Right cardiac atrium (tissue), 5 donors: Measurements from ENCODE around the gene MXD4. TPM values are rescaled to one million over a fixed set of nuclear protein-coding genes. Genes with fewer than 3 reads are reported as not detected.

Experiments used
- ATAC-seq, 2 donors: fragments of 200-7000 bp; cut with Tn5 transposase; one replicate each; pipeline versions ENCODE4 v1.8.0 to v1.9.1; 2020; ENCODE audit warnings: moderate library complexity in 2 of 2, mild to moderate bottlenecking in 1 of 2
- DNase-seq, 3 donors: peaks; one replicate each; pipeline ENCODE4 v3.0.0-alpha.2; 2020
- H3K27ac ChIP-seq: one replicate; pipeline ENCODE4 v1.5.1; 2013; ENCODE audit warnings: mild to moderate bottlenecking, low read length, control low read depth, moderate library complexity
- H3K27me3 ChIP-seq: one replicate; pipeline ENCODE4 v1.6.1; 2013; ENCODE audit not compliant: control insufficient read depth, insufficient read depth
- H3K4me1 ChIP-seq: one replicate; pipeline ENCODE4 v1.6.1; 2013; ENCODE audit warnings: low read length; ENCODE audit not compliant: control insufficient read depth, insufficient read depth
- H3K4me3 ChIP-seq: one replicate; pipeline ENCODE4 v1.5.1; 2013; ENCODE audit warnings: low read length, control low read depth
- H3K9me3 ChIP-seq: one replicate; pipeline ENCODE4 v1.6.1; 2013; ENCODE audit warnings: low read length; ENCODE audit not compliant: control insufficient read depth
- WGBS: extraction: QIAGEN DNeasy Blood & Tissue Kit; methylation state at CpG from one replicate; pipeline ENCODE4 v1.1.7; 2013; 5-methylcytosine and 5-hydroxymethylcytosine counted together
- intact Hi-C, 4 donors: fragments of 100-400 bp; cut with DNase I; formaldehyde crosslinking; loops; one replicate each; pipeline versions ENCODE4 v1.11.0 to v1.14.0; 2022 to 2023
- polyA plus RNA-seq: library from polyadenylated mRNA; stranded (reverse); fragments of 200-250 nt; gene quantifications from one replicate; pipeline ENCODE4 v1.2.3, GENCODE V29; 2013
- total RNA-seq, 4 donors: library from RNA; stranded (reverse); fragmentation: NEBNext Ultra II Directional; extraction: Animal tissue kit (Norgen Biotek cat#: 25700); gene quantifications; one replicate each; pipeline ENCODE4 v1.2.1, GENCODE V29; 2021
- donor health status: healthy with polysubstance abuse.
- donor health status: DM: no; HTN: yes; CAD: no.
- donor health status: DM: no; HTN: no; CAD: no.
- donor health status: DM: no; HTN: yes; CAD: no; lungs with severe emphysema.
- donor health status: DM: yes; HTN: yes; CAD: no.

MXD4 gene
- total and polyA plus RNA-seq, 5 donors: 27.2 to 43.1 (median 32.7) TPM

DNA sequence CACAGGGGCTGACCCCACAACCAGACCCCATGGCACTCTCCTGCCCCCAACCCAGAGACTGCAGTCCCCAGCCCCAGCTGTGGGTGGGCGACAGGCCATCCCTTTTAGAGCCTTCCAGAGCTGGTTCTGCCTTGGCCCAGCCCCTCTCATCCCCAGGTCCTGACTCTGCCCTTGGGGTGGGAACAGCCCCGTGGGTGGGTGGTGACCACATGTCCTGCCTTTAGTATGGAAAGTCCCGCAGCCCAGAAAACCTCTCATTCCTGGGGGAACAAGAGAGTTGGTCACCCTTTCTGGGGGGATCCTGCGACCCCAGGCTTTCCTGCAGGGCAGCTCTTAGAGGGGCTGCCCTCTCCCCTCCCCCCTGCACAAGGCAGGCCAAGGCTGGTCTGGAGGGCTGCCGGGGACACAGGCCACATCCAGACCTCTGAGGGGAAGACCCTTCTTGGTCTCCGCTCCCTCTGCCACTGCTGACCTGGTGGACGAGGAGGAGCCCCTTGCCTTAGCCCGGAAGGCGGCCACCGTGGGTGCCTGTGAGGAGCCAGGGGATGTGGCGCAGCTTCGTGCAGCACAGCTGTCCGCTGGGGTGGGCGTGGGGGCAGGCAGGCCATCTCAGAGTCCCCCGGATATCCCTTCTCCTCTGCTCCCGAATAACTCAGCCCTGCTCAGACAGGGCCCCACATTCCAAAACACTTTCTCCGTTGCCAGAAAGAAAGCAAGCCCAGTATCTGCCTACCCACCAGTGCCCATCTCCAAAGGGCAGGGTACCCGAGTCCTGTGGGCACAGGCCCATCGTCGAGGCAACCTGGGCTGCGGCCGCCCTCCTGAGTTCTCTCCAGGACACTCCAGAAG lies 6.7 kb upstream of the MXD4 start:
- H3K4me3 ChIP-seq: no peak overlapping the region
- peaks cover 2% of the 10 kb centered on the region for H3K4me1 ChIP-seq
- intact Hi-C loops: no loop called here
- peak in 2 of 3 donors; percentile 11 to 52 for DNase-seq
- 80% methylated on average over 22 of the region's 22 CpGs for WGBS
- H3K27me3 ChIP-seq: no peaks in the 10 kb centered on the region
- H3K27ac ChIP-seq: no peak overlapping the region
- no peak for ATAC-seq
- H3K9me3 ChIP-seq: no peaks in the 10 kb centered on the region

DNA sequence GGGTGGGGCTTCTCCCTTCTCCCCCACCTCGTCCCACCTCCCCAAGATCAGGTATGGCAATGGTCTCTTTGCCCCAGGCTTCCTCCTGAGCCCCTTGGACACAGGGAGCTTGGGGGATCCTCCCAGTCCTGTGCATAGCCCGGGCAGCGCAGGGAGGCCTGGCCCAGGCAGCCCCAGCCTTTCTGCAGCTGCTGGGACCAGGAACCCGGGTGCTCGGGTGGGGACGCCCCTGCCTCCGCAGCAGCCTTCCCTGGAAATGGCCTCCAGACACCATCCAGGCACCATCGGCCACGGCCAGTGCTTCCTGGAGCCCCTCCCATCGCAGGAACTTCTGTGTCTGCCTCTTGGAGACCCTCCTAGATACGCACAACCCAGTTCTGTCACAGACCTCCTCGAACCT lies 5.9 kb upstream of the MXD4 start:
- DNase-seq (peak in 1 of 3 donors; percentile 45), ATAC-seq (no peak)
- 87% methylated on average over 12 of the region's 12 CpGs for WGBS
- H3K27ac ChIP-seq: no peak overlapping the region
- H3K9me3 ChIP-seq: no peaks in the 10 kb centered on the region
- intact Hi-C loops: no loop called here
- peaks cover 2% of the 10 kb centered on the region for H3K4me1 ChIP-seq
- H3K4me3 ChIP-seq: no peak overlapping the region
- no peaks in the 10 kb centered on the region for H3K27me3 ChIP-seq

DNA sequence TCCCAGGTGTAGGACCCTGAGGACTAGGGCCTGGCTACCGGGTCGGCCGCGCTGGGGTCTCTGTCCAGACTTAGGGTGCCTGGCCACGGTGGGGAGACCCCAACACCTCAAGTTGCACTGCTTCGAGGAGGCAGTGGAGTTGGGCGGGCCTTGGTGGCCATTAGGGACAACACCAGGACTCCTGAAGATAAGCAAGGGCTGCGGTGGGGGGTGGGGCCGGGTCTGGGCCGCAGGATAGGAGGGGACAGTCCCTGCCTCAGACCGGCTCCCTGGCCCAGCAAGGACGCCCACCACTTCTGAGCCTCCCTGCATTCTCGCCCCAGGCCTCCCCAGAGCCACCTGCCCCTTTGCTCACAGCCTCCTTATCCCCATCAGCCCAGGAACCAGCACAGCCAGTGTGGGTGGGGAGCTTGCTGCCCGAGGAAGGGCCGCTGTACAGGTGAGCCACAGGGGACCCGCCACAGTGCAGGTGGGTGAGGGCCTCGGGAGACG lies 5.5 kb upstream of the MXD4 start:
- intact Hi-C loops: no loop called here

DNA sequence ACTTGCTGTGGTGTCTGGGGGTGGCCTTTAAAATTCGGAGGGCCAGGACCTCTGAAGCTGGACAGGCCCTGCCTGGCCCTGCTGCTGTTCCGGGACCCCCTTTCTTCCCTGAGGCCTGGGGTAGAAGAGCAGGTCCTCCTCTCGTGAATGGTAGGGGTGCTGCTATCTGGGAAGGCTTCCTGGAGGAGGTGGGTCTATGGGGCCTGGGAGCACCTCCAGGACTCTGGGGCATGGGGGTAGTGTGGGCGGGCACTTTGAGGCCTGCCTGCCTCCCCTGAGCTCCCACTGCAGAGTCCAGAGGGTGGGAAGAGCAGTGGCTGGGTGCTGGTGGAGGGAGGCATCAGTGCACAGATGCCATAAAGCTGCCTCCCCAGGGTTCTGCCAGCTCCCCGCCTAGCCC lies 4.9 kb upstream of the MXD4 start:
- Histone ChIP-seq H3K27me3 (no peaks in the 10 kb centered on the region), H3K4me1 (peaks cover 2% of the 10 kb centered on the region), H3K27ac (no peak overlapping the region), H3K4me3 (no peak overlapping the region), H3K9me3 (no peaks in the 10 kb centered on the region)
- intact Hi-C loops: no loop called here
- no peak for ATAC-seq
- WGBS: 90% methylated on average over 5 of the region's 5 CpGs
- DNase-seq: peak in 1 of 3 donors; percentile 25

More for the DNA sequence above, 5.5 kb upstream of the MXD4 start:
- Histone ChIP-seq H3K4me1 (peaks cover 2% of the 10 kb centered on the region), H3K27me3 (no peaks in the 10 kb centered on the region), H3K9me3 (no peaks in the 10 kb centered on the region), H3K4me3 (no peak overlapping the region), H3K27ac (no peak overlapping the region)
- DNase-seq (peak in 1 of 3 donors; percentile 51), ATAC-seq (no peak)
- 83% methylated on average over 18 of the region's 18 CpGs for WGBS

DNA sequence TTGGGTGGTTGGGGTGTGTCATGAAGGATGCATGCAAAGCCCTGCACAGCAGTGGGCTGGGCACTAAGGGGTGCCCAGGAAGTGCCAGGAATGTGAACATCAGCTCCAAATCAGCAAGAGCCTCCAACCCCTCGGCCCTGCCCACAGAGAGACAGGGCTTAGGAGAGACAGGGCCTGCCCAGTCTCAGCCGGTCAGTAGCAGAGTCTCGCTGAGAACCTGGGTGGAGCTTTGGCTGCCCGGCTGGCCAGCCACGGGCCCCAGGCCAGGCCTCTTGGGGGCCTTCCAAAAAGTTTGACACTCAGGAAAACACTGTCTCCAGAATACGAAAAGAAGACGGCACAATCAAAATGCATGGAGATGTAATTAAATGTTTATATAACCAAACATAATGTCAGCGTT lies 4.3 kb upstream of the MXD4 start:
- WGBS: 18% methylated on average over 8 of the region's 8 CpGs

DNA sequence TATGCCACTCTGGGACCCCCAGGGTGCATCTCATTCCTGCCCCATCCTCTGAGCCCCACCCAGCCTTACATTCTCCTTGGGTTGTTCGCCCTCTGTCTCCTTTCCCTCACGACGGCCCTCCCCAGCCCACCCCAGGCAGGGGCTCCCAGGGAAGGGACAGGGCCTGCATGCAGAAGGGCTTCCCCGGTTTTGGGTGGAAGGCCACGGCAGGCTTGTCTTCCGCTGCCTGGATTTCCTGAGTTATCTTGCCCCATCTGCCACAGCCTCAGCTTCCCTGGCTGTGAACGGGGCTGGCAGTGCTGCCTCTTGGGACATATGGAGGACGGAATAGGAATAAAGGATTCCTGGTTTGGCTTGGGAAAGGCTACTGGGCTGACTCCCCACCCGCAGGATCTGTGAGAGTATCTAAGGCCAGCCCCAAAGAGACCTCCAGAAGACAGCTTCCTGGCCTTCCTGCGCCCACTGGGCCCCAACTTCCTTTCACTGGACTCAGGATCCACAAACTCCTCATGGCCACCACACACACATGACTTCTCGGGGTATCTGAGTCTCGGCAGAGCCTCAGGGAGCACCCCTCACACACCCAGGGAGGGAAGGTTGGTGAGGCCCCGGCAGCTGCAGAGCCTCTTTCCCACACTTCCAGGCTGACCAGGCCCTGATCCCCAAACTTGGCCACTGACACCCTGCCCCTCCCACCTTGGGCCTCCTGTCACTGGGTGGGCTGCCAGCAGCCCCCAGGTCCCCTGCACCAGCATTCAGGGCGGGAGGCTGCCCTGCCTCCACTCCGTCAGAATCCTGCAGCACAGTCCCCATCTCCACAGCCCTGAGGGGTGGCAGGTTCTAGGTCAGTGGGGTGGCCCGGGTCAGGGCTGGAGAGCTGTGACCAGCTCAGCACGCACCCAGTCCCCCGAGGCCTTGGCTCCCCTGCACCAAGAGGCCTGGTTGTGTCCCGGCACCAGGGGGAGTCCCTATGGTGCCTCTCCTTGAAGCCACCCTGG lies 3.5 kb upstream of the MXD4 start:
- peaks cover 2% of the 10 kb centered on the region for H3K4me1 ChIP-seq
- 80% methylated on average over 19 of the region's 19 CpGs for WGBS
- intact Hi-C loops: no loop called here
- peak; percentile 13 to 61 (median 51) for DNase-seq
- H3K4me3 ChIP-seq: no peak overlapping the region
- H3K9me3 ChIP-seq: no peaks in the 10 kb centered on the region
- ATAC-seq: no peak
- H3K27me3 ChIP-seq: no peaks in the 10 kb centered on the region
- peak overlapping the region; percentile 18 for H3K27ac ChIP-seq

More for the DNA sequence above, 4.3 kb upstream of the MXD4 start:
- peaks cover 2% of the 10 kb centered on the region for H3K4me1 ChIP-seq
- peak; percentile 13 to 47 for ATAC-seq
- peak overlapping the region; percentile 18 for H3K27ac ChIP-seq
- H3K27me3 ChIP-seq: no peaks in the 10 kb centered on the region
- intact Hi-C loops: no loop called here
- DNase-seq: peak; percentile 80 to 93 (median 91)
- no peak overlapping the region for H3K4me3 ChIP-seq
- no peaks in the 10 kb centered on the region for H3K9me3 ChIP-seq

DNA sequence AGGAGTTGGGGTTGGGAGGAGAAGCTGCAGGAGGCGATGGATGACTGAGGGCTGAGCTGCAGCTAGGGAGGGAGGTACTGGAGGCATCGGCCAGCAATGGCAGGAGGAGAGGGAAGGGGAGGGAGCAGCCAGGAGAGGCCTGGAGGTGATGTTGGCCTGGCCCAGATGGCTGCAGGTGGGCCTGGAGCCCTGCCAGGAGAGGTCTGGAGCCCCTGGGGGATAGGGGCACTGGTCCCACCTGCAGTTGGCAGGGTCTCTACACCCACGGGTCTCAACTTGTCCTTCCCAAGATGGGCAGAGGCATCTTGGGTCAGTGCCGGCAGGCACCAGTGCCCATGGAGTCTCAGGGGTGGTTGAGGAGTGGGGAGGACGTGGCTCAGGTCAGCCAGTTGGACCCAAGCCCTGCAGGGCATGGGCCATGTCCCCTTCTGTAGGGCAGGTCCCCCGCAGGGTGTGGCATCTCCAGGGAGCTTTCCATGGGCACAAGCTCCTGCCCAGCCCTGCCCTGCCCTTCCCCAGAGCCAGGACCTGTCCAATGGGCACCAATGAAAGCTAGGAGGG lies 2.7 kb upstream of the MXD4 start:
- ATAC-seq (no peak), DNase-seq (peak; percentile 19 to 67 (median 54))
- WGBS: 86% methylated on average over 6 of the region's 6 CpGs
- Histone ChIP-seq H3K9me3 (no peaks in the 10 kb centered on the region), H3K4me3 (no peak overlapping the region), H3K27me3 (no peaks in the 10 kb centered on the region), H3K4me1 (peaks cover 9% of the 10 kb centered on the region), H3K27ac (no peak overlapping the region)
- intact Hi-C loops: loop anchor here in 1 of 4 donors (5.0 kb wide), 1 partner anchor 138 kb away; no protein-coding TSS in a partner anchor

DNA sequence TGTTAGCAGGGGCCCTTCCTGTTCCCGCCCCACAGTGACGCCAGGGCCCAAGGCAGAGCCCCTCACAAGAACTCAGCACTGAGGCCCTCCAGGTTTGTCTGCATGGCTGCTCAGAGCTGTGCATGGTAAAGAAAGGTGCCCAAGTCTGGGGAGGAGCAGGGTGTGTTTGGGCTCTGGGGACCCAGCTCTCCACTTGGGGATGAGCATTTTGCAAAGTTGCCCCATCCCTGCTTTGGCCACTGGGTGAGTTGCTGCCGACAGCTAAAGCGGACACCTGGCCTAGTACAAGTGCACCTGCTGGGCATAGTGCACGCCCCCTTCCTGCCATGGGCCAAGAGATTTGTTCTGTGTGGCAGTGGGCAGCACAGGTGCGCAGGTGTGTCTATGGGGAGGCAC lies 2.0 kb upstream of the MXD4 start:
- peak; percentile 14 to 58 (median 56) for DNase-seq
- no peak overlapping the region for H3K27ac ChIP-seq
- H3K4me3 ChIP-seq: no peak overlapping the region
- 90% methylated on average over 6 of the region's 6 CpGs for WGBS
- peaks cover 9% of the 10 kb centered on the region for H3K4me1 ChIP-seq
- no peaks in the 10 kb centered on the region for H3K27me3 ChIP-seq
- ATAC-seq: no peak
- H3K9me3 ChIP-seq: no peaks in the 10 kb centered on the region
- intact Hi-C loops: loop anchor here in 1 of 4 donors (5.0 kb wide), 1 partner anchor 138 kb away; no protein-coding TSS in a partner anchor

DNA sequence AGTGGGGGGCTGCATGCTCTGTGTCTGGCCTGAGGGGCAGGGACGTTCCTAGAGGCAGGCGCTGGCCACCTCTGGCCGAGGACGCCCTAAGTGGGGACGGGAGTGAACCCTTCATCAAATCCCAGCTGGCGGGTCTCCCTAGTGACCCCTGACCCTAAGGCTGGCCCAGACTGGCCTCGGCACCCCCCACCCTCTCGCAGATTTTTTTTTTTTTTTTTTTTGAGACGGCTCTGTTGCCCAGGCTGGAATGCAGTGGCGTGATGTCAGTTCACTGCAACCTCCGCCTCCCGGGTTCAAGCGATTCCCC lies 988 bp upstream of the MXD4 start:
- intact Hi-C loops: loop anchor here in 1 of 4 donors (5.0 kb wide), 1 partner anchor 139 kb away; no protein-coding TSS in a partner anchor
- Histone ChIP-seq H3K27me3 (no peaks in the 10 kb centered on the region), H3K4me1 (peaks cover 12% of the 10 kb centered on the region), H3K27ac (peak overlapping the region; percentile 93), H3K9me3 (no peaks in the 10 kb centered on the region), H3K4me3 (peak overlapping the region; percentile 46)
- DNase-seq: no peak
- no peak for ATAC-seq
- WGBS: 38% methylated on average over 13 of the region's 13 CpGs

DNA sequence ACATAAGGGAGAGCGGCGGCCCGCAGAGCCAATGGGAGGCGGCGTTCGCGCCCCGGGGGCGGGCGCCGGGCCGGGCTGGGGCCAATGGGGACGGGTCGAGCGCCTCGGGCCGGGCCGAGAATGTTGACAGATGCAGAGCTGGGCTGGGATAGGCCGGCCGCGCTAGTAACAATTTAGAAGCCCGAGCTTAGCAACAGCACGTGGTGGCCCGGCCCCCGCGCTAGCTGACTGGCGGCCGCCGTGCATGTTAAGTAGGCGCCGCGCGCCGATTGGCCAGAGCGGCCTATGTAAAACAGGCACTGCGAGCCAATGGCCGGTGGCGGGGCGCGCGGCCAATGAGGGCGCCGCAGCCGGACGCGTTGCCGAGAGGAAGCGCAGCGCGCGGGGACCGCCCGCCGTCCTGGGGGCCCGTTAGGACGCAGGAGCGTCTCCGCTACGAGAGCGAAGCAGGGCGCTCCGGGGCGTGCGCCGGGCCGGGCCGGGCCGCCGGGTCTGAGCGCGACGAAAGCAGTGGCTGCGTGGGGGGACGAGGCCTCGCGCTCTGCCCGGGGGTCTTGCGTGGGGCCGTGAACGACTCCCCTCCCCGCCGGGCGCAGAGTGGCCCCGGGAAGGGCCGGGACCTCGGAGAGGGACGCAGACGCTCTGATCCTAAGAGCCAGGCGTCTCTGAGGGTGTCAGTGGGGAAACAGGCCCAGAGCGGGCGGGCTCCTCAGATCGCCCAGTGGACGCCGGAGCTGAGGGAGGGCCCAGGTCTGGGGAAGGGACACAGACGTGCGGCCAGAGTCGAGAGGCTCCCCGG lies 435 bp upstream of the MXD4 start:
- H3K9me3 ChIP-seq: no peaks in the 10 kb centered on the region
- peaks cover 16% of the 10 kb centered on the region for H3K4me1 ChIP-seq
- WGBS: under 1% methylated on average over 98 of the region's 98 CpGs
- DNase-seq: peak; percentile 100
- intact Hi-C loops: loop anchor here in 1 of 4 donors (5.0 kb wide), 1 partner anchor 140 kb away; no protein-coding TSS in a partner anchor
- H3K27me3 ChIP-seq: no peaks in the 10 kb centered on the region
- ATAC-seq: peak; percentile 96
- peak overlapping the region; percentile 91 for H3K4me3 ChIP-seq
- H3K27ac ChIP-seq: peak overlapping the region; percentile 93
